Activated CD4-positive, alpha-beta T cell treated with anti-CD3 and anti-CD28 coated beads for 24 hours (primary cell): ENCODE measurements around the gene PLEKHG4B.
A peak's percentile ranks its signal among the peaks of the same experiment; 100 is the strongest.
"Not testable (repeated sequence)": the region's sequence is repeated elsewhere in the genome, so short reads cannot be mapped to it uniquely, and the experiment has no call there.

Experiments
- DNase-seq, 2 donors: peaks; one replicate each; pipeline ENCODE4 v3.0.0-alpha.2; 2020; ENCODE audit warnings: low read depth in 2 of 2

Gene PLEKHG4B

GRCh38 chr5:91556-92263, at the start of gene PLEKHG4B:
TSS of gene PLEKHG4B (plus strand) at chr5:92168. CDS start at chr5:92232, 64 bp downstream.
- DNase-seq, result no peak

GRCh38 chr5:42250-42649, 49.7 kb upstream of the PLEKHG4B start:
- no peak for DNase-seq

GRCh38 chr5:48192-48591, 43.8 kb upstream of the PLEKHG4B start:
- no peak for DNase-seq

GRCh38 chr5:49530-49929, 42.4 kb upstream of the PLEKHG4B start:
- DNase-seq, result not testable (repeated sequence)

GRCh38 chr5:49953-50544, 41.9 kb upstream of the PLEKHG4B start:
- no peak for DNase-seq

- DNase-seq, result no peak
Observed at GRCh38 chr5:50724-51499, 41.1 kb upstream of the PLEKHG4B start.

- no peak for DNase-seq
Observed at GRCh38 chr5:51500-51823, 40.5 kb upstream of the PLEKHG4B start.

- peak; percentile 27 to 38 for DNase-seq
Observed at GRCh38 chr5:53381-54174, 38.4 kb upstream of the PLEKHG4B start.

- no peak for DNase-seq
Observed at GRCh38 chr5:54175-54730, 37.7 kb upstream of the PLEKHG4B start.

- no peak for DNase-seq
Observed at GRCh38 chr5:54876-55569, 36.9 kb upstream of the PLEKHG4B start.

GRCh38 chr5:56561-57290, 35.2 kb upstream of the PLEKHG4B start:
- no peak for DNase-seq

GRCh38 chr5:60250-60649, 31.7 kb upstream of the PLEKHG4B start:
- DNase-seq, result not testable (repeated sequence)

- no peak for DNase-seq
Observed at GRCh38 chr5:70440-70839, 21.5 kb upstream of the PLEKHG4B start.

GRCh38 chr5:72316-73180, 19.4 kb upstream of the PLEKHG4B start:
- not testable (repeated sequence) for DNase-seq

- not testable (repeated sequence) for DNase-seq
Observed at GRCh38 chr5:73181-73447, 18.9 kb upstream of the PLEKHG4B start.

GRCh38 chr5:73768-74502, 18.0 kb upstream of the PLEKHG4B start:
- no peak for DNase-seq

- no peak for DNase-seq
Observed at GRCh38 chr5:74503-75109, 17.4 kb upstream of the PLEKHG4B start.
